Stomach (tissue), 9 donors: ENCODE measurements around the gene NAV2. TPM values are rescaled to one million over a fixed set of nuclear protein-coding genes. Genes with fewer than 3 reads are reported as not detected.

Experiments used
- DNase-seq, 2 donors: peaks; one replicate each; pipeline versions ENCODE4 v3.0.0 to v3.0.0-alpha.2; 2013 to 2019
- H3K27ac ChIP-seq, 5 donors: fragments of 200-600 bp in 4 of 5; sonication (generic) in 4 of 5; one replicate each; pipeline ENCODE4 v1.5.1; 2013 to 2019; ENCODE audit warnings: mild to moderate bottlenecking in 1 of 5, moderate library complexity in 1 of 5
- H3K27me3 ChIP-seq, 3 donors: fragments of 200-600 bp; sonication (generic); one replicate each; pipeline ENCODE4 v1.5.1; 2017 to 2019; ENCODE audit warnings: mixed run types in 1 of 3
- H3K36me3 ChIP-seq, 4 donors: fragments of 200-600 bp; sonication (generic); 1 replicate in 3 of 4; 2 replicates in 1 of 4; pipeline ENCODE4 v1.5.1; 2016 to 2019
- H3K4me1 ChIP-seq, 4 donors: fragments of 200-600 bp; sonication (generic); one replicate each; pipeline ENCODE4 v1.5.1; 2016 to 2019
- H3K4me3 ChIP-seq, 4 donors: fragments of 200-600 bp; sonication (generic) in 3 of 4; one replicate each; pipeline ENCODE4 v1.5.1; 2016 to 2019; ENCODE audit warnings: mild to moderate bottlenecking in 1 of 4
- H3K9me3 ChIP-seq, 4 donors: fragments of 200-600 bp; sonication (generic); one replicate each; pipeline ENCODE4 v1.5.1; 2016 to 2019
- CTCF ChIP-seq, 7 experiments: fragments of 450-650 bp in 4 of 7; fragments of 200-600 bp in 3 of 7; sonication (generic) in 3 of 7; IDR thresholded peaks; one replicate each; pipeline ENCODE4 v1.5.1; 2016 to 2019; ENCODE audit warnings: antibody characterized with exemption in 7 of 7, control low read depth in 2 of 7, mild to moderate bottlenecking in 1 of 7
- EP300 ChIP-seq: sonication (generic); formaldehyde crosslinking; IDR thresholded peaks from one replicate; pipeline ENCODE4 v1.6.1; 2017; ENCODE audit warnings: antibody characterized with exemption
- POLR2A ChIP-seq, 4 donors: fragments of 450-650 bp; IDR thresholded peaks; one replicate each; pipeline ENCODE4 v1.6.1; 2016; ENCODE audit warnings: antibody characterized with exemption in 4 of 4, control low read depth in 2 of 4, mild to moderate bottlenecking in 1 of 4, moderate library complexity in 1 of 4
- POLR2AphosphoS5 ChIP-seq, 3 donors: sonication (generic); formaldehyde crosslinking; IDR thresholded peaks; one replicate each; pipeline ENCODE4 v1.6.1; 2016; ENCODE audit warnings: antibody characterized with exemption in 3 of 3
- WGBS, 5 donors: extraction: QIAGEN DNeasy Blood & Tissue Kit in 3 of 5; methylation state at CpG; one replicate each; pipeline versions ENCODE4 v1.1.5 to v1.1.7; 2013 to 2018; 5-methylcytosine and 5-hydroxymethylcytosine counted together
- intact Hi-C: fragments of 100-400 bp; cut with DNase I; formaldehyde crosslinking; loops from one replicate; pipeline ENCODE4 v1.15.1; 2023; ENCODE audit warnings: low total_unique reads
- polyA plus RNA-seq, 3 donors: library from polyadenylated mRNA; stranded (reverse); fragments of 200-250 nt; gene quantifications; one replicate each; pipeline ENCODE4 v1.2.3, GENCODE V29; 2013
- total RNA-seq, 5 donors: library from RNA; depleted of rRNA; stranded (reverse); fragments of >200 nt; gene quantifications; one replicate each; pipeline versions ENCODE4 v1.1.0 to v1.2.3, GENCODE V29; 2014 to 2016
- donor health status: healthy with polysubstance abuse.
- donor health status: Bipolar disorder and iron deficiency.
- donor health status: healthy.

The NAV2 gene
- total and polyA plus RNA-seq, 8 donors: 1.8 to 92.4 (median 7.9) TPM

GRCh38 chr11:19763330-19763729 is 50.7 kb downstream of the NAV2 start:
- intact Hi-C loops: no loop called here
- Histone ChIP-seq H3K27me3 (no peaks in the 10 kb centered on the region), H3K9me3 (no peaks in the 10 kb centered on the region), H3K36me3 (no peaks in the 10 kb centered on the region), H3K27ac (no peak overlapping the region), H3K4me1 (peaks cover 0 to 55% (median 17%) of the 10 kb centered on the region in 4 donors), H3K4me3 (no peak overlapping the region)
- peak in 1 of 2 donors; percentile 31 for DNase-seq
- TF ChIP-seq POLR2AphosphoS5 (IDR thresholded peaks at IDR 0.05): no peak
- TF ChIP-seq EP300: no peak
- TF ChIP-seq CTCF (IDR thresholded peaks at IDR 0.05): no peak
- TF ChIP-seq POLR2A (IDR thresholded peaks at IDR 0.05): no peak
- WGBS, 5 donors: 30 to 51% (median 38%) methylated on average over 7 of the region's 7 CpGs

GRCh38 chr11:19766206-19766605 is 53.6 kb downstream of the NAV2 start:
- no peak for DNase-seq
- Histone ChIP-seq H3K27ac (no peak overlapping the region), H3K9me3 (no peaks in the 10 kb centered on the region), H3K36me3 (no peaks in the 10 kb centered on the region), H3K4me3 (no peak overlapping the region), H3K27me3 (no peaks in the 10 kb centered on the region), H3K4me1 (peaks cover 0 to 64% (median 27%) of the 10 kb centered on the region in 4 donors)
- WGBS, 5 donors: 76 to 96% (median 87%) methylated on average over 3 of the region's 3 CpGs
- TF ChIP-seq EP300: no peak
- no peak for TF ChIP-seq POLR2AphosphoS5 (IDR thresholded peaks at IDR 0.05)
- no peak for TF ChIP-seq POLR2A (IDR thresholded peaks at IDR 0.05)
- no peak for TF ChIP-seq CTCF (IDR thresholded peaks at IDR 0.05)
- intact Hi-C loops: no loop called here

- Histone ChIP-seq H3K27me3 (no peaks in the 10 kb centered on the region), H3K4me3 (no peak overlapping the region), H3K27ac (no peak overlapping the region), H3K9me3 (no peaks in the 10 kb centered on the region), H3K36me3 (no peaks in the 10 kb centered on the region), H3K4me1 (peaks cover 0 to 64% (median 27%) of the 10 kb centered on the region in 4 donors)
- no peak for TF ChIP-seq CTCF (IDR thresholded peaks at IDR 0.05)
- TF ChIP-seq EP300: no peak
- TF ChIP-seq POLR2A (IDR thresholded peaks at IDR 0.05): no peak
- TF ChIP-seq POLR2AphosphoS5 (IDR thresholded peaks at IDR 0.05): no peak
- 69 to 97% (median 80%) methylated on average over 1 of the region's 1 CpG for WGBS, 5 donors
- intact Hi-C loops: no loop called here
- DNase-seq: no peak
Measured at GRCh38 chr11:19766810-19767209, 54.2 kb downstream of the NAV2 start.

- 68 to 78% (median 72%) methylated on average over 5 of the region's 5 CpGs for WGBS, 5 donors
- no peak for DNase-seq
- no peaks in the 10 kb centered on the region for H3K36me3 ChIP-seq
- H3K4me3 ChIP-seq: no peak overlapping the region
- TF ChIP-seq EP300 (no peak), POLR2A (IDR thresholded peaks at IDR 0.05) (no peak), POLR2AphosphoS5 (IDR thresholded peaks at IDR 0.05) (no peak), CTCF (IDR thresholded peaks at IDR 0.05) (no peak)
- no peak overlapping the region for H3K27ac ChIP-seq
- intact Hi-C loops: no loop called here
- H3K9me3 ChIP-seq: no peaks in the 10 kb centered on the region
- peaks cover 0 to 56% (median 27%) of the 10 kb centered on the region in 4 donors for H3K4me1 ChIP-seq
- no peaks in the 10 kb centered on the region for H3K27me3 ChIP-seq
Measured at GRCh38 chr11:19767627-19768151, 55.1 kb downstream of the NAV2 start.
